ENCODE results near the gene OR4D6.

GRCh38 chr11:59459916-59460315 is 3.2 kb downstream of the OR4D6 start:
- no peak for TF ChIP-seq EZH2 (IDR thresholded peaks at IDR 0.05; ENCODE audit: low read length)
- TF ChIP-seq CTCF (optimal IDR thresholded peaks at IDR 0.05 in 1 of 3, IDR thresholded peaks at IDR 0.05 in 1 of 3, conservative IDR thresholded peaks at IDR 0.05 in 1 of 3; ENCODE audit: extremely low read depth in 1 of 3, insufficient read depth in 2 of 3, low read length in 3 of 3), result no peak
